Stimulated activated CD4-positive, alpha-beta T cell treated with anti-CD3 and anti-CD28 coated beads, Interleukin-1b, Interleukin-23, amount 100 ng/mL, for 48 hours (primary cell): ENCODE measurements around the gene DOK7.
"Not testable (repeated sequence)": the region's sequence is repeated elsewhere in the genome, so short reads cannot be mapped to it uniquely, and the experiment has no call there.

Source experiments
- DNase-seq: peaks from one replicate; pipeline ENCODE4 v3.0.0-alpha.2; 2020

DOK7 gene

GRCh38 chr4:3444351-3445110 is 18.6 kb upstream of the DOK7 start:
- no peak for DNase-seq

DNA sequence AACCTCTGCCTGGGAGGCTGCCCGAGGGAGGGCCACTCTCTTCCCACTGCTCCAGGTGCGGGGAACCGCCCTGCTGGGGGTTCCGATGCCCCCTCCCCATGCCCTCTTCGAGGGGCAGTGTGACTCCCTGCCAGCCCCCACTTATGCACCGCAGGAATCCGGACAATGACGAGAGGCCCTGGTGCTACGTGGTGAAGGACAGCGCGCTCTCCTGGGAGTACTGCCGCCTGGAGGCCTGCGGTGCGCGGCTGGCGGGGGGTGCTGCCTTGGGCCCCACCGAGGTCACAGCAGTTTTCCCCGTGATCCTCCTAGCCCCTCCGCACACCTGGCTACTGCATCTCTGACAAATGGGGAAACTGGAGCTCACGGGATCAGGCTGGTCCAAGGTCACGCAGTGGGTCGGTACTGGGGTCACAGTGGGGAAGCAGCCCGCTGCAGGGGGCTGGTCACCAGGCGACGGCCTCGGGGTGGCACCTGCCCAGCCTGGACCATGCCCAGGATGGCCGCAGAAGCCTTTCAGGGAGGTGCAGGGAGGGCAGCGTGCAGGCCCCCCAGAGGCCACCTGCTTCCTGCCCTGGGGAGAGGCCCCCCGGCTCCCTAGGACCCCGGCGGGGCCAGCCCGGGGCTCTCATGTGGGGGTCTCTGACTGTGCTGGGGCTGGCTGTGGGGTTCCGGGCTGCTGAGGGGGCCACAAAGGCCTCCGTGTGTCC is 17.8 kb upstream of the DOK7 start:
- DNase-seq: no peak

GRCh38 chr4:3445829-3446545 is 17.1 kb upstream of the DOK7 start:
- DNase-seq: no peak

DNA sequence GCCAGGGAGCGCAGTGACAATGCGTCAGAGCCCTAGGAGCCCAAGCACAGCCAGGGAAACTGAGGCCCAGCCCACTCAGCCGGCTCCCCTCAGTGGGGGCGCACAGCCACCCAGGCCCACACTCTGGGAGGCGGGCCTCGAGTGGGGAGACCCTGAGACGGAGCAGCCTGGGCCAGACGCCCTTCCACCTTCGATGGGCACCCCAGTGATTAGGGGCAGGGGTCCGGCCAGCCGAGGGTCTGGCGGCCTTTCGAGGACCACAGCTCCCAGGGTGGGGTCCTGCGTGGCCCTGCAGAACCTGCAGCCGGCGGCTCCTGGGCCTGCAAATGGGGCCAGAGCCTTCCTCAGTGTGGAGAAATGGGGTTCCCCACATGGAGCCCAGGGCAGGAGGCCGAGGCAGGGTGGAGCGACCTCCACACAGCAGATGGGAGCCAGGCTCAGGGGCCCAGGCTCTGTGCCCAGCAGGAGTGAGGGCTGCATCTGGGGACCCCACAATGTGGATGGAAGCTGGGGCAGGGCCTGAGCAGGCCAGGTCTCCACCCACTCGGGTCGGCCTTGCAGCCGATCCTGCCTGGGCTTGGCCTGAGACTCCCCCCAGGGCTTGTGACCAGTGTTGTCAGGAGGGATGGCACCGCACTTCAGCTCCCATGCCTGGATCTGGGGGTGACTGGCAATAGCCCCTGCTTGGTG is 16.3 kb upstream of the DOK7 start:
- no peak for DNase-seq

DNA sequence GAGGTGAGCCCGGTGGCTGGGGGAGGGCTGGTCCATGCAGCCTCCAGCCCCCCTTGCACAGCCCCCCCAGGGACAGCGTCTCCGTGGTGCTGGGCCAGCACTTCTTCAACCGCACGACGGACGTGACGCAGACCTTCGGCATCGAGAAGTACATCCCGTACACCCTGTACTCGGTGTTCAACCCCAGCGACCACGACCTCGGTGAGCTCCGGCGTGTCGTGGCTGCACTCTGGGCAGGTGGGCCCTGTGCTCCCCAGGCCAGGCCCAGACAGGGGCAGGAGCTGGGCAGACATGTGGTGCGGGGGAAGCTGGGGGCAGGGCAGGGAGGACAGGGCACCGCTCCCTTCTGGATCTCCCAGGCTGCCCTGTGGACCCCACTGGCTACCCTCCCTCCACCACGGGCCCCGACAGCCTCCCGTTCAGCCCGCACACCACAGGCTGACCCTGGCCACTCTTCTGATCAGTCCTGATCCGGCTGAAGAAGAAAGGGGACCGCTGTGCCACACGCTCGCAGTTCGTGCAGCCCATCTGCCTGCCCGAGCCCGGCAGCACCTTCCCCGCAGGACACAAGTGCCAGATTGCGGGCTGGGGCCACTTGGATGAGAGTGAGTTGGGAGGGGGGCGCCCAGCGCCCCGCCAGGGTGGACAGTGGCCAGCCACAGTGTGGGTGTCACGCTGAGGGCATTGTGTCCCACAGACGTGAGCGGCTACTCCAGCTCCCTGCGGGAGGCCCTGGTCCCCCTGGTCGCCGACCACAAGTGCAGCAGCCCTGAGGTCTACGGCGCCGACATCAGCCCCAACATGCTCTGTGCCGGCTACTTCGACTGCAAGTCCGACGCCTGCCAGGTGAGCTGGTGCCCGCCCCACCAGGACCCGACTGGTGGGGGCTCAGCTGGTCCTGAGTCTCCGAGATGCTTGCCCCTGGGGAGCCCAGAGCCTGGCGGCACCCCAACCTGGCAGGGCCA is 15.4 kb upstream of the DOK7 start:
- no peak for DNase-seq

DNA sequence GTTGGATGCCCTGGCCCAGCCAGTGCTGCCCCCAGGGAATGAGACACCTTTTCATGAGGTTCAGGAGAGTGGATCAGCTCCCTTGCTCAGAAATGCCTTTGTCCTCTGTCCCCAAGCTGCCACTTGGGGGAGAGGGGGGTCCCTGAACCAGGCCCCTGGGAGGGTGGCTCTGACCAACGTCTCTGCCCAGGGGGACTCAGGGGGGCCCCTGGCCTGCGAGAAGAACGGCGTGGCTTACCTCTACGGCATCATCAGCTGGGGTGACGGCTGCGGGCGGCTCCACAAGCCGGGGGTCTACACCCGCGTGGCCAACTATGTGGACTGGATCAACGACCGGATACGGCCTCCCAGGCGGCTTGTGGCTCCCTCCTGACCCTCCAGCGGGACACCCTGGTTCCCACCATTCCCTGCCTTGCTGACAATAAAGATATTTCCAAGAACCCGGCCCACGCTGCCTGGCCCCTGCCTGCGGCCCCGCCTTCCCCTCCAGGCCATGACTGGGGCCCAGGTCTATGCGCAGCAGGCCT is 14.0 kb upstream of the DOK7 start:
- no peak for DNase-seq

DNA sequence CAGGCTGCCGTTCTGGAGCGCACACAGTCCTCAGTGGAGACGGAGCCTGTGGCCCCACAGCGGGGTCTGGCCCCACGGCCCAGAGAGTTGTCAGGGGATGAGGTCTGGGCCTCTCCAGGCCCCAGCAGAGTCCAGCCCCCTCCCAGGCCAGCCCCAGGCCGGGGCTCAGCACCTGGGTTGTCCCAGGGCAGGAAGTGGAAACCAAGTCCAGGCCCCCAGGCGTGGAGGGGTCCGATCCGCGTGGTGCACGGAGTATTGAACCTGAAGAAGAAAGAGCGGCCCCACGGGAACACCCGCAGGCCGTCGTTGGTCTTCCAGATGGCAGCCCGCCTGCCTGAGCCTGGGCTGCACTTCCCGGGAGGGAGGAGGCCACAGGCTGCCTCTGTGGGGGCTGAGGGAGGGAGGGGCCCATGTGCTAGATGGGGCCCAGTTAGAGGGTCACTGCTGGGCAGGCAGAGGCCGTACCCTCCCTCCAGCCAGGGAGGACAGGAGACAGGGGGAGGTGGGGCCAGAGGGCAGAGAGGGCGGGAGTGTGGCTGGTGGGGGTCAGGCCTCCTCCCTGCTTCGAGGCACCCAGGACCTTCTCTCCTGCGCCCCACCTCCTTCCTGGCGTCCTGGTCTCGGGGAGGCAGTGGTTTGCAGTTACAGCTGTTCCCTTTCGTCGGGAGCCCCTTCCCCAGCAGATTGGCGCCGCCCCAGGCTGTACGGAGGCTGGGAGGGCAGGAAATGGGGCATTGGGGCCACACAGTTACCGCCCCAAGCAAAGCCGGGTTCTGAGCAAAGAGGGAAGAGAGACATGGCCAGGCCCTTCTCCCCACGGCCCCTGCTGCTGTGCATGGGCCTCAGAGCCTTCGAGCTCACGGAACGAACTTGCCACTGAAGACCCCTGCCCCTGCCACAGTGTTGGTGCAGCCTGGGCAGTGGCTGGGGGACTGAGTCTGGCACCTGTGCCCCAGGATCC is 13.3 kb upstream of the DOK7 start:
- no peak for DNase-seq

- DNase-seq: no peak
These were observed 12.5 kb upstream of the DOK7 start for GRCh38 chr4:3450643-3451042.

GRCh38 chr4:3451956-3452355 is 11.2 kb upstream of the DOK7 start:
- no peak for DNase-seq

DNA sequence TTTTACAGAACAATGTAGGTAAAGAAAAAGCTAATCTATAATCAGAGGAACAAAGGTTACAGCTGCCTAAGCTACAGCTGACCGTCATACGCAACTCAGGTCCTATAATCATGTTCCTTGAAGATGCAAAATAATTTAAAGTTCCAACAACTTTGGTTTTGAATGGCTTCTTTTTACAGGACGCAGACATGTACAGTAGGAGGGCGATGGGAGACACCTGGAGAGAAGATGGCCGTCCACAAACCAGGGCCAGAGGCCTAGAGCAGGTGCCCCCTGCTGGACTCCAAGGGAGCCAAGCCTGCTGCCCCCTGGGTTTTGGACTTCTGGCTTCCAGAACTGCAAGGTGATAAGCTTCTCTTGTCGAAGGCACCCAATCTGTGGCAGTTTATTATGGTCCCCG is 10.7 kb upstream of the DOK7 start:
- no peak for DNase-seq

- DNase-seq: not testable (repeated sequence)
These were observed 7.5 kb upstream of the DOK7 start for GRCh38 chr4:3455596-3455995.

DNA sequence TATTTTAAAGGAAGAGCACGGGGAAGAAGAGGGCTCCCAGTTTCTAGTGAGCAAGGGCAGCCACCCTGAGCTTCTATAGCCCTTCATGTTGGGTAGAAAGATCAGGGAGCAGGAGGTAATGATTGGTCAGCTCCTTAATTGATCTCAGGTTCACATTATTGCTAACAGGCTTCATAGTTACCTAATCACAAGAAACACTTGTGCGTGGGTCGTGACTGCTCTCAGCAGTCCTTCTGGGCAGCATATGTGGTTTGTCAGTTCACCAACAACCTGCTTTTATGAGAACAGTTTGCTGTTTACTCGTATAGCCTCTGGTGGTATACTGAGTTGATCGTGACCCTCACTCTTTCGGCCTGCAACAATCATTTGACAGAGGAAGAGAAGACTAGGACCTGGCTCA is 4.7 kb upstream of the DOK7 start:
- DNase-seq: no peak

DNA sequence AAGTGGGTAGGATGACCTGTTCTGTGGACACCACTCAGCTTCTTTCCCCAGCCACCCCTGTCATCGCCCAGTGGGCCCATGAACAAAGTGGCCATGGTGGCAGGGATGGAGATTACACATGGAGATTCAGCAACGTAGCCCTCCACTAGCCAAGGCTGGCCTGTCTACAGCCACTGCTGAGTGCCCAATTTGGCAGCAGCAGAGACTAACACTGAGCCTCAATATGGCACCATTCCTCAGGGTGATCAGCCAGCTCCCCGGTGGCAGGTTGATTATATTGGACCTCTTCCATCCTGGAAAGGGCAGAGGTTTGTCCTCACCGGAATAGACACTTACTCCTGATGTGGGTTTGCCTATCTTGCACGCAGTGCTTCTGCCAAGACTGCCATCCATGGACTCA is 4.0 kb upstream of the DOK7 start:
- DNase-seq: not testable (repeated sequence)

GRCh38 chr4:3460926-3461325 is 2.2 kb upstream of the DOK7 start:
- DNase-seq: no peak

DNA sequence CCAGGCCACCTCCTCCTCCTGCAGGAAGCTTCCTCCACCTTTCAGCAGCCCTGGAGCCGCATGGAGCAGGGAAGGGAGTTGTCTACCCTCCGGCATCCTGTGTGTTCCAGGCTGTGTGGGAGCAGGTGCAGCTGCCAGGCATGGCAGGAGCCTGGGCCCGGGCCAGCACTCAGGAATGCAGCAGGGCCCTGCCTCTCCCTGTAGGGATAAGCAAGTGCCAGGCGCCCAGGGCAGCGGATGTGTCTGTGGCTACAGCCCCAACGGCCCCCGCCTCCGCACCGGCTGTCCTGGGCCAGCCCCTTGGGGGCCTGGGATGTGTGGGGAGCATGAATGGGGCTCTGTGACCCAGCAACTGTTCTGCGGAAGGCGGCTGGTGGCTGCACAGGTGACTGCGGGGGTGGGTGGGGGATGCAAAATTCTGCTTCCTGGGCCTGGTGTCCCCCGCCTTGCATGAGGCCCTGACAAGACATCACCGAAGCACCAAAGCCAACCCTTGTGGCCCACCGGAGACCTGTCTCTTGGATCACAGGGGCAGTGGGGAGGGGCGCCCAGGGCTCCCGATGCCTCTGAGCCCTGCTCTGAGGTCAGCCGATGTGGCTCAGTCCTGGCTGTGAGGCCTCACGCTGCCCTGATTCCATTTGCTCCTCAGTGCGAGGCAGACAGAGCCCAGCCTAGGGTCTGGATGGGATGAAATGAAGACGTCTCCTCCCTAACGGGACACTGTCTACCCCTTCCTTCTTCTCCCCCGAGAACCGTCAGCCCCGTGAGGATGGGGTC is 1.4 kb upstream of the DOK7 start:
- no peak for DNase-seq

DNA sequence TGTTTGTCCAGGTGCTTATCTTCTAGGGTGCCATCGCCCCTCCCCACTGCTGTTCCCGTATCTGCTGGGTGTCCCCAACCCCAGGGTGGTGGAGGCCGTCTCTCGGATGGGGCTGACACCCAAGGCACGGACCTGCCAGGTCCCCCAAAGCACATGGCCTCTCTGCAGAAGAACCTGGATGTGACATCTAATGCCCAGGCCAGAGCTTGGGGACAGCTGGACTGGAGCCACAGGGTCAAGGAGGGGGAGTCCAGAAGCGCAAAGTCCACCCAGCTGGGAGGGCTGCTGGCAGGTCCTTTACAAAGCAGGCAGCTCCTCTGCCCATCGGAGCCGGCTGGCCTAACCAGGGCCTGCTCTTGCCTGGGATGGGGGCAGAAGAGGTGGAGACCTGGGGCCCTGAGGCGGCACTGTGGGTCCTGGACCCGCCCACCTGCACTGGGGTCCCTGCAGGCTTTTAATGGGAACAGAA is 751 bp upstream of the DOK7 start:
- no peak for DNase-seq

- DNase-seq: no peak
These were observed 646 bp downstream of the DOK7 start for GRCh38 chr4:3463556-3464348.

- no peak for DNase-seq
These were observed 1.3 kb downstream of the DOK7 start for GRCh38 chr4:3464349-3464905.
